HUES48 (cell line): ENCODE data around the gene RPL27A.

Experiments used
- H3K27ac ChIP-seq: one replicate; pipeline ENCODE4 v1.7.0; 2013; ENCODE audit warnings: low read depth, low read length, inconsistent platforms
- H3K27me3 ChIP-seq: 2 replicates; pipeline ENCODE4 v1.6.1; 2013; ENCODE audit warnings: mild to moderate bottlenecking, low read length; ENCODE audit not compliant: control insufficient read depth, insufficient read depth
- H3K36me3 ChIP-seq: 2 replicates; pipeline ENCODE4 v1.6.1; 2013; ENCODE audit warnings: low read length; ENCODE audit not compliant: control insufficient read depth, insufficient read depth
- H3K4me1 ChIP-seq: 2 replicates; pipeline ENCODE4 v1.6.1; 2013; ENCODE audit warnings: mild to moderate bottlenecking, low read length; ENCODE audit not compliant: control insufficient read depth, insufficient read depth
- H3K4me3 ChIP-seq: 2 replicates; pipeline ENCODE4 v1.5.1; 2013; ENCODE audit warnings: mild to moderate bottlenecking, low read depth, low read length
- H3K9ac ChIP-seq: 2 replicates; pipeline ENCODE4 v1.6.1; 2013; ENCODE audit warnings: mild to moderate bottlenecking, low read depth, low read length, moderate library complexity
- H3K9me3 ChIP-seq: 2 replicates; pipeline ENCODE4 v1.6.1; 2013; ENCODE audit warnings: low read length; ENCODE audit not compliant: control insufficient read depth, insufficient read depth

The RPL27A gene

GRCh38 chr11:8672346-8672745 is 10.2 kb upstream of the RPL27A start:
- Histone ChIP-seq H3K4me1 (peaks cover 37% of the 10 kb centered on the region), H3K9me3 (no peaks in the 10 kb centered on the region), H3K9ac (peak overlapping the region; percentile 49), H3K36me3 (no peaks in the 10 kb centered on the region), H3K27ac (peak overlapping the region; percentile 99), H3K4me3 (no peak overlapping the region), H3K27me3 (no peaks in the 10 kb centered on the region)

GRCh38 chr11:8674859-8675258 is 7.7 kb upstream of the RPL27A start:
- no peak overlapping the region for H3K9ac ChIP-seq
- H3K27me3 ChIP-seq: no peaks in the 10 kb centered on the region
- H3K36me3 ChIP-seq: no peaks in the 10 kb centered on the region

GRCh38 chr11:8676458-8676857 is 6.1 kb upstream of the RPL27A start:
- Histone ChIP-seq H3K27ac (no peak overlapping the region), H3K27me3 (no peaks in the 10 kb centered on the region), H3K9me3 (no peaks in the 10 kb centered on the region), H3K9ac (no peak overlapping the region), H3K4me1 (peaks cover 25% of the 10 kb centered on the region), H3K4me3 (no peak overlapping the region), H3K36me3 (no peaks in the 10 kb centered on the region)

More at GRCh38 chr11:8674859-8675258, 7.7 kb upstream of the RPL27A start:
- no peak overlapping the region for H3K4me3 ChIP-seq
- H3K27ac ChIP-seq: no peak overlapping the region
- peaks cover 37% of the 10 kb centered on the region for H3K4me1 ChIP-seq
- no peaks in the 10 kb centered on the region for H3K9me3 ChIP-seq

DNA sequence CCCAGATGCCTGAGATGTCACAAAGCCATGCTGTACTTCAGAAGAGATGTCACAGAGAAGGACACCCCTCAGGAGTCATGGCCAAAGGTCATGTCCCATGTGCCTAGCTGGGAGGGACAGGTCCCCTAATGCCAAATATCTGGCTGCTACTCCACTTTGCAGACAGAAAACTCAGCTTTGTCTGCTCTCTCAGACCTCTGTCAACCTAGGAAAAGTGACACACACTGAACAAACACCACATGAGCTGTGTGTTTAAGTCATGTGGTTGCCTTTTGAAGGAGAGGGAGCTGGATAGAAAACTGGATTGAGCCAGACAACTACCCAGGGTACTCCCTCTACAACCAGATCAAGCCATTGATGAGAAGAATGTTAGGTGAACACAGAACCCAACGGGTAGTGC is 3.6 kb upstream of the RPL27A start:
- no peaks in the 10 kb centered on the region for H3K9me3 ChIP-seq
- peaks cover 17% of the 10 kb centered on the region for H3K4me1 ChIP-seq
- H3K9ac ChIP-seq: no peak overlapping the region
- no peaks in the 10 kb centered on the region for H3K27me3 ChIP-seq
- H3K27ac ChIP-seq: no peak overlapping the region
- H3K36me3 ChIP-seq: peaks cover 10% of the 10 kb centered on the region
- H3K4me3 ChIP-seq: no peak overlapping the region

- H3K4me3 ChIP-seq: peak overlapping the region; percentile 91
- H3K27me3 ChIP-seq: no peaks in the 10 kb centered on the region
- H3K4me1 ChIP-seq: peaks cover 19% of the 10 kb centered on the region
- peaks cover 39% of the 10 kb centered on the region for H3K36me3 ChIP-seq
- no peaks in the 10 kb centered on the region for H3K9me3 ChIP-seq
- peak overlapping the region; percentile 99 for H3K27ac ChIP-seq
- peak overlapping the region; percentile 100 for H3K9ac ChIP-seq
These were observed 722 bp upstream of the RPL27A start for GRCh38 chr11:8681837-8682302.

DNA sequence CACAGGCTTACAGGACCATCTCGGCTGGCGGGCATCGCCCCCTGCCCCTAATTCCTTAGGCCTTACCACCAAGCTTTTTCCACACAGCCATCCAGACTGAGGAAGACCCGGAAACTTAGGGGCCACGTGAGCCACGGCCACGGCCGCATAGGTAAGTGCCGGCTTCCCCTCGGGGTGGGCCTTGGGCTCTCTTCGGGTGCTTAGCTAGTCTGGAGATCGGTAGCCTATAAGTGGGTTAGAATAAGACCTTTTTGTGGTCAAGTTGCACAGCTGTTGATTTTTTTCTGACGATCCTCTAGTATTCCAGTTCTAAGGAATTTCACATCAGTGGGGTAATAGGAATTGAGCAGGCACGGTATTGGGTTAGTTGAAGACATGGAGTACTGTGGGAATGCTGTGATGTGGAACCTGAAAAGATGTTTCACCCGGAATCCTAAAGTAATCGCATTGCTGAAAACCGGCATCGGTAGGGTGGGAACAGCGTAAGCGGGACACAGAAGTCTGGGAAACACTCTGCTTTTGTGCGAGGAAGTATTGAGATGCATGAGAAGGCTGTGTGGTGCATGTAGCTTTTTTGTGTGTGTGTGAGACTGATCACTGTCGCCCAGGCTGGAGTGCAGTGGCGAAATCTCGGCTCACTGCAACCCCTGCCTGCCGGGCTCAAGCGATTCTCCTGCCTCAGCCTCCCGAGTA is 669 bp downstream of the RPL27A start:
- peaks cover 44% of the 10 kb centered on the region for H3K36me3 ChIP-seq
- no peaks in the 10 kb centered on the region for H3K9me3 ChIP-seq
- peaks cover 18% of the 10 kb centered on the region for H3K4me1 ChIP-seq
- peak overlapping the region; percentile 91 for H3K4me3 ChIP-seq
- H3K27ac ChIP-seq: peak overlapping the region; percentile 99
- peak overlapping the region; percentile 100 for H3K9ac ChIP-seq
- no peaks in the 10 kb centered on the region for H3K27me3 ChIP-seq

DNA sequence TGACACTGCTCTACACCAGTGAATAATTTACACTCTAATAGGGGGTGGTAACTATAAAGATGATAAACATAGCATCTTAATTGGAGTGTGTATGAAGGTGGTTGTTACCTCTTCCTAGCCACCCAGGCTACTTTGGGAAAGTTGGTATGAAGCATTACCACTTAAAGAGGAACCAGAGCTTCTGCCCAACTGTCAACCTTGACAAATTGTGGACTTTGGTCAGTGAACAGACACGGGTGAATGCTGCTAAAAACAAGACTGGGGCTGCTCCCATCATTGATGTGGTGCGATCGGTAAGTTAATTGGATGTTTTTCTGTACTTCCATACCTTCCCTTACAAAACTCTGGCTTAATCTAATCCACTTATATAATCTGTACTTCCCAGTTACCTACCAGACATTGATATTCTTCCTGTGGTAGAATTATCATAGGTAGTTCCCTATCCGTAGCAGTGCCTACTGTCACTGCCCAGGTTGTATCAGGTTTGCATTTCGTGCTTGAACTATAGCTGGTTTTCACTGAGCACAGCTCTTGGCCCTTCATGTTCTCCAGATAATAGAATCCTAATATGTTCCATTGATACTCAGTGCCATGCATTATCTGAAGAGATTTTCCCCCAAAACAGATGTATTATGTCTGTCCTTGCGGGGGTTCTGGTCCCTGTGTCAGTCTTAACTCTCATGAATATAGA is 2.2 kb downstream of the RPL27A start:
- H3K9me3 ChIP-seq: no peaks in the 10 kb centered on the region
- peak overlapping the region; percentile 91 for H3K4me3 ChIP-seq
- H3K9ac ChIP-seq: peak overlapping the region; percentile 4; the same call in 1 of the 2 replicates
- H3K27me3 ChIP-seq: no peaks in the 10 kb centered on the region
- peak overlapping the region; percentile 99 for H3K27ac ChIP-seq
- peaks cover 44% of the 10 kb centered on the region for H3K36me3 ChIP-seq
- peaks cover 27% of the 10 kb centered on the region for H3K4me1 ChIP-seq

DNA sequence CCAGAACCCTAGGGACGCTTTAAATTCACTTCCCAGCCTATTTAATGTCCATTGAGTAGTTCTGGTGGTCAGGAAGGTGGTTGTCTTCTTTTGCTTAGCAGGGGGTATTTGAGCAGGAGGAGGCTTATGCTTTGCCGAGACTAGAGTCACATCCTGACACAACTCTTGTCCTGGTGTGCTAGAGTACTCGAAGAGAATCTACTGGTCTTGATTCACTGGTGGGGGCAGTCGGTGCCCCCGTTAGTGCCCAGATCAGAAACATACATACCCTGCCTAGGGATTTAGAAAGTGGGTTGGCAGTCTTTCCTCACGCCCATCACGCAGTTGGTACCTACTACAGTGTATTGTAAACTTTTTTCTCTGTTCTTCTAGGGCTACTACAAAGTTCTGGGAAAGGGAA is 2.7 kb downstream of the RPL27A start:
- no peaks in the 10 kb centered on the region for H3K27me3 ChIP-seq
- H3K27ac ChIP-seq: peak overlapping the region; percentile 99
- H3K9ac ChIP-seq: peak overlapping the region; percentile 4; the same call in 1 of the 2 replicates
- H3K4me3 ChIP-seq: peak overlapping the region; percentile 91; the same call in 1 of the 2 replicates
- peaks cover 31% of the 10 kb centered on the region for H3K4me1 ChIP-seq
- peaks cover 44% of the 10 kb centered on the region for H3K36me3 ChIP-seq
- no peaks in the 10 kb centered on the region for H3K9me3 ChIP-seq

- Histone ChIP-seq H3K27me3 (no peaks in the 10 kb centered on the region), H3K9me3 (no peaks in the 10 kb centered on the region), H3K36me3 (peaks cover 45% of the 10 kb centered on the region), H3K4me3 (no peak overlapping the region), H3K27ac (peak overlapping the region; percentile 99), H3K9ac (no peak overlapping the region), H3K4me1 (peaks cover 31% of the 10 kb centered on the region)
These were observed 3.2 kb downstream of the RPL27A start for GRCh38 chr11:8685820-8686219.

DNA sequence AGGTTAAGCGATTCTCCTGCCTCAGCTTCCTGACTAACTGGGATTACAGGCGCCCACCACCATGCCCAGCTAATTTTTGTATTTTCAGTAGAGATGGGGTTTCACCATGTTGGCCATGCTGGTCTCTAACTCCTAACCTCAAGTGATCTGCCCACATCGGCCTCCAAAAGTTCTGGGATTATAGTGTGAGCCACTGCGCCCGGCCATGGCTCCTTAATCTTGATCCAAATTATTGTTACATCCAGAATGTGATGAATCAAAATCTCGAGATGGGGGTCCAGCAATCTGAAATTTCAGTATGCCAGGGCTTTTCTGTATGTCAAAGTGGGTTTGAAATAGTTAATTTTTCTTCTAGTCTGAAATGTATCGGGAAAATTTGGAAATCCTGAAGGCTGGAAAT is 3.7 kb downstream of the RPL27A start:
- Histone ChIP-seq H3K4me3 (no peak overlapping the region), H3K36me3 (peaks cover 50% of the 10 kb centered on the region), H3K27ac (peak overlapping the region; percentile 94), H3K9me3 (no peaks in the 10 kb centered on the region), H3K9ac (no peak overlapping the region), H3K27me3 (no peaks in the 10 kb centered on the region), H3K4me1 (peaks cover 31% of the 10 kb centered on the region)
